HepG2 (cell line): ENCODE results near the gene AFDN. TPM values are rescaled to one million over a fixed set of nuclear protein-coding genes. Genes with fewer than 3 reads are reported as not detected.

Source experiments
- FOXC1 ChIP-seq: sonication (generic); formaldehyde crosslinking; IDR thresholded peaks from 2 replicates; pipeline ENCODE4 v1.8.0; 2022; ENCODE audit warnings: mild to moderate bottlenecking, missing genetic modification reagents, borderline replicate concordance
- GATAD2A ChIP-seq: IDR thresholded peaks from 2 replicates; pipeline ENCODE4 v1.6.1; 2016
- HMG20A ChIP-seq: IDR thresholded peaks from 2 replicates; pipeline ENCODE4 v1.6.1; 2016; ENCODE audit warnings: borderline replicate concordance
- KLF15 ChIP-seq: sonication (generic); formaldehyde crosslinking; IDR thresholded peaks from 2 replicates; pipeline ENCODE4 v1.8.1; 2023; ENCODE audit warnings: borderline replicate concordance, mild to moderate bottlenecking, inconsistent platforms, missing genetic modification reagents, mixed read lengths
- NFATC3 ChIP-seq: sonication (generic); formaldehyde crosslinking; IDR thresholded peaks from 2 replicates; pipeline ENCODE4 v1.5.1; 2020; ENCODE audit warnings: mild to moderate bottlenecking, missing genetic modification reagents
- NKX3-1 ChIP-seq: sonication (generic); formaldehyde crosslinking; IDR thresholded peaks from 2 replicates; pipeline ENCODE4 v1.5.0; 2020; ENCODE audit warnings: missing genetic modification reagents
- PHF8 ChIP-seq: sonication (generic); formaldehyde crosslinking; IDR thresholded peaks from 2 replicates; pipeline ENCODE4 v1.5.0; 2020; ENCODE audit warnings: missing genetic modification reagents
- PTBP1 ChIP-seq: fragments of 200-400 bp; formaldehyde crosslinking; IDR thresholded peaks from 2 replicates; pipeline ENCODE4 v1.6.1; 2018; ENCODE audit warnings: low read length, low read depth; ENCODE audit not compliant: poor library complexity, severe bottlenecking
- RAD51 ChIP-seq: fragments of 450-650 bp; IDR thresholded peaks from 2 replicates; pipeline ENCODE4 v1.6.1; 2016; ENCODE audit warnings: borderline replicate concordance
- RXRA ChIP-seq: sonication (generic); formaldehyde crosslinking; IDR thresholded peaks from 2 replicates; pipeline ENCODE4 v1.5.1; 2020; ENCODE audit warnings: missing genetic modification reagents
- SAFB2 ChIP-seq: sonication (generic); formaldehyde crosslinking; IDR thresholded peaks from 2 replicates; pipeline ENCODE4 v1.5.1; 2020; ENCODE audit warnings: missing genetic modification reagents, low read depth, mild to moderate bottlenecking, borderline replicate concordance
- SAP130 ChIP-seq: IDR thresholded peaks from 2 replicates; pipeline ENCODE4 v1.6.1; 2016; ENCODE audit warnings: low read depth
- SMAD3 ChIP-seq: sonication (generic); formaldehyde crosslinking; IDR thresholded peaks from 2 replicates; pipeline ENCODE4 v1.4.0; 2020; ENCODE audit warnings: missing genetic modification reagents
- SNAPC2 ChIP-seq: sonication (generic); formaldehyde crosslinking; IDR thresholded peaks from 2 replicates; pipeline ENCODE4 v1.8.1; 2022; ENCODE audit warnings: mild to moderate bottlenecking, missing genetic modification reagents
- ZNF10 ChIP-seq: sonication (generic); formaldehyde crosslinking; IDR thresholded peaks from 2 replicates; pipeline ENCODE4 v1.4.0; 2020; ENCODE audit warnings: mild to moderate bottlenecking, low read depth, missing genetic modification reagents, borderline replicate concordance
- ZNF121 ChIP-seq: sonication (generic); formaldehyde crosslinking; IDR thresholded peaks from 2 replicates; pipeline ENCODE4 v1.5.0; 2020; ENCODE audit warnings: mild to moderate bottlenecking, missing genetic modification reagents
- ZNF44 ChIP-seq: sonication (generic); formaldehyde crosslinking; IDR thresholded peaks from 2 replicates; pipeline ENCODE4 v1.5.1; 2020; ENCODE audit warnings: mild to moderate bottlenecking, missing genetic modification reagents
- ZNF577 ChIP-seq: sonication (generic); formaldehyde crosslinking; IDR thresholded peaks from 2 replicates; pipeline ENCODE4 v1.4.0; 2020; ENCODE audit warnings: mild to moderate bottlenecking, low read depth, missing genetic modification reagents, borderline replicate concordance
- polyA plus RNA-seq, 8 experiments: library from polyadenylated mRNA; depleted of rRNA in 3 of 8; stranded (reverse) in 7 of 8; unstranded in 1 of 8; fragments of >200 nt; fragmentation: Illumina TruSeq in 4 of 8; extraction: Trizol in 4 of 8; gene quantifications; 2 replicates each; pipeline versions ENCODE4 v1.2.1 to v1.2.3, GENCODE V29; 2011 to 2016; ENCODE audit warnings: low read depth in 4 of 8, missing spikeins in 1 of 8, mixed read lengths in 1 of 8; ENCODE audit not compliant: insufficient read depth in 1 of 8
- total RNA-seq, 5 experiments: library from RNA; depleted of rRNA; stranded (reverse); fragments of >200 nt; fragmentation: Illumina TruSeq; extraction: Trizol; gene quantifications; 2 replicates each; pipeline ENCODE4 v1.2.3, GENCODE V29; 2016; ENCODE audit warnings: low read depth in 1 of 5
- TF ChIP-seq, protein P1 (sequence below), 2 experiments: IDR thresholded peaks; 2 replicates each; pipeline ENCODE4 v1.6.1; 2011 to 2012; ENCODE audit warnings: low read length in 2 of 2, borderline replicate concordance in 1 of 2, low read depth in 1 of 2, mild to moderate bottlenecking in 1 of 2, moderate library complexity in 1 of 2
- TF ChIP-seq, protein P2 (sequence below): sonication (generic); formaldehyde crosslinking; conservative IDR thresholded peaks from 2 replicates; pipeline ENCODE4 v1.8.0; 2022; ENCODE audit warnings: missing genetic modification reagents
- TF ChIP-seq, protein P3 (sequence below): sonication (generic); formaldehyde crosslinking; IDR thresholded peaks from 2 replicates; pipeline ENCODE4 v1.4.0; 2020; ENCODE audit warnings: missing genetic modification reagents, low read depth, mild to moderate bottlenecking, borderline replicate concordance
- TF ChIP-seq, protein P4 (sequence below): sonication (generic); formaldehyde crosslinking; IDR thresholded peaks from 2 replicates; pipeline ENCODE4; 2020; ENCODE audit warnings: missing genetic modification reagents, mild to moderate bottlenecking, borderline replicate concordance

The AFDN gene
- total and polyA plus RNA-seq, 2 of the 13 experiments (the other 11 are each of a cell fraction or from before 2014, with no cell fraction given): 136 to 151 TPM

DNA sequence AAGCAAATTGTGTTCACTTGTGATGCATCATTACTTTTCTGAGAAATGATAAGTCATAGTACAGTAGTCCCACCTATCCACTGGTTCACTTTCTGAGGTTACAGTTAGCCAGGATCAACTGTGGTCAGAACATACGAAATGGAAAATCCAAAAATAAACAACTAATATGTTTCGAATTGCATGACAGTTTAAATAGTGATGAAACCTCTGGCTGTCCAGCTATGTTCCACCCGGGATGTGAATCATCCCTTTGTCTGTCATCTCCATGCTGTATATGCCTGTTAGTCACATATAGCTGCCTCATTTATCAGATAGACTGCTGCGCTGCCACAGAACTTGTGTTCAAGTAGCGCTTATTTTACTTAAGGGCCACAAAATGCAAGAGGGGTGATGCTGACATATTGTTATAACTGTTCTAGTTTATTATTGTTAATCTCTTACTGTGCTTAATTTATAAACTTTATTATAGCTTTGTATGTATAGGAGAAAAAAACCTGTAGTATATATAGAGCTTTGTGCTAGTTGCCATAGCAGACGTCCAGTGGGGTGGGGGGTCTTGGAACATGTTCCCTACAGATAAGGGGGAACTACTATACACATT, 29.2 kb downstream of the AFDN start (continued):
- TF ChIP-seq, protein P1, sequence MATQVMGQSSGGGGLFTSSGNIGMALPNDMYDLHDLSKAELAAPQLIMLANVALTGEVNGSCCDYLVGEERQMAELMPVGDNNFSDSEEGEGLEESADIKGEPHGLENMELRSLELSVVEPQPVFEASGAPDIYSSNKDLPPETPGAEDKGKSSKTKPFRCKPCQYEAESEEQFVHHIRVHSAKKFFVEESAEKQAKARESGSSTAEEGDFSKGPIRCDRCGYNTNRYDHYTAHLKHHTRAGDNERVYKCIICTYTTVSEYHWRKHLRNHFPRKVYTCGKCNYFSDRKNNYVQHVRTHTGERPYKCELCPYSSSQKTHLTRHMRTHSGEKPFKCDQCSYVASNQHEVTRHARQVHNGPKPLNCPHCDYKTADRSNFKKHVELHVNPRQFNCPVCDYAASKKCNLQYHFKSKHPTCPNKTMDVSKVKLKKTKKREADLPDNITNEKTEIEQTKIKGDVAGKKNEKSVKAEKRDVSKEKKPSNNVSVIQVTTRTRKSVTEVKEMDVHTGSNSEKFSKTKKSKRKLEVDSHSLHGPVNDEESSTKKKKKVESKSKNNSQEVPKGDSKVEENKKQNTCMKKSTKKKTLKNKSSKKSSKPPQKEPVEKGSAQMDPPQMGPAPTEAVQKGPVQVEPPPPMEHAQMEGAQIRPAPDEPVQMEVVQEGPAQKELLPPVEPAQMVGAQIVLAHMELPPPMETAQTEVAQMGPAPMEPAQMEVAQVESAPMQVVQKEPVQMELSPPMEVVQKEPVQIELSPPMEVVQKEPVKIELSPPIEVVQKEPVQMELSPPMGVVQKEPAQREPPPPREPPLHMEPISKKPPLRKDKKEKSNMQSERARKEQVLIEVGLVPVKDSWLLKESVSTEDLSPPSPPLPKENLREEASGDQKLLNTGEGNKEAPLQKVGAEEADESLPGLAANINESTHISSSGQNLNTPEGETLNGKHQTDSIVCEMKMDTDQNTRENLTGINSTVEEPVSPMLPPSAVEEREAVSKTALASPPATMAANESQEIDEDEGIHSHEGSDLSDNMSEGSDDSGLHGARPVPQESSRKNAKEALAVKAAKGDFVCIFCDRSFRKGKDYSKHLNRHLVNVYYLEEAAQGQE (IDR thresholded peaks at IDR 0.05; ENCODE audit: borderline replicate concordance in 1 of 2, low read depth in 1 of 2, low read length in 2 of 2): no peak
- no peak for TF ChIP-seq FOXC1 (CRISPR knock-in tag)
- TF ChIP-seq SNAPC2 (CRISPR knock-in tag): no peak
- TF ChIP-seq SMAD3: peak; percentile 89
- no peak for TF ChIP-seq ZNF10 (CRISPR knock-in tag)
- peak; percentile 85; the same call in 1 of the 2 replicates for TF ChIP-seq HMG20A (CRISPR knock-in tag)
- TF ChIP-seq PHF8 (CRISPR knock-in tag): no peak
- TF ChIP-seq RXRA (CRISPR knock-in tag): no peak; the same call in 1 of the 2 replicates
- no peak for TF ChIP-seq NFATC3 (CRISPR knock-in tag)
- no peak for TF ChIP-seq NKX3-1 (CRISPR knock-in tag)
- no peak for TF ChIP-seq ZNF121
- TF ChIP-seq, protein P2, sequence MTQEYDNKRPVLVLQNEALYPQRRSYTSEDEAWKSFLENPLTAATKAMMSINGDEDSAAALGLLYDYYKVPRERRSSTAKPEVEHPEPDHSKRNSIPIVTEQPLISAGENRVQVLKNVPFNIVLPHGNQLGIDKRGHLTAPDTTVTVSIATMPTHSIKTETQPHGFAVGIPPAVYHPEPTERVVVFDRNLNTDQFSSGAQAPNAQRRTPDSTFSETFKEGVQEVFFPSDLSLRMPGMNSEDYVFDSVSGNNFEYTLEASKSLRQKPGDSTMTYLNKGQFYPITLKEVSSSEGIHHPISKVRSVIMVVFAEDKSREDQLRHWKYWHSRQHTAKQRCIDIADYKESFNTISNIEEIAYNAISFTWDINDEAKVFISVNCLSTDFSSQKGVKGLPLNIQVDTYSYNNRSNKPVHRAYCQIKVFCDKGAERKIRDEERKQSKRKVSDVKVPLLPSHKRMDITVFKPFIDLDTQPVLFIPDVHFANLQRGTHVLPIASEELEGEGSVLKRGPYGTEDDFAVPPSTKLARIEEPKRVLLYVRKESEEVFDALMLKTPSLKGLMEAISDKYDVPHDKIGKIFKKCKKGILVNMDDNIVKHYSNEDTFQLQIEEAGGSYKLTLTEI (CRISPR knock-in tag): no peak
- no peak for TF ChIP-seq RAD51
- TF ChIP-seq PTBP1: no peak
- TF ChIP-seq SAP130 (CRISPR knock-in tag): peak; percentile 88
- TF ChIP-seq, protein P3, sequence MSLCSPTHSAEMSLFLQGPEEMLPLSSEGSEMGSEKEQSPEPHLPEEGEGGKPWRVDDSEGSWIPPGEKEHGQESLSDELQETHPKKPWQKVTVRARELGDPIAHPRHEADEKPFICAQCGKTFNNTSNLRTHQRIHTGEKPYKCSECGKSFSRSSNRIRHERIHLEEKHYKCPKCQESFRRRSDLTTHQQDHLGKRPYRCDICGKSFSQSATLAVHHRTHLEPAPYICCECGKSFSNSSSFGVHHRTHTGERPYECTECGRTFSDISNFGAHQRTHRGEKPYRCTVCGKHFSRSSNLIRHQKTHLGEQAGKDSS (CRISPR knock-in tag): no peak
- no peak for TF ChIP-seq SAFB2 (CRISPR knock-in tag)
- peak; percentile 96 for TF ChIP-seq GATAD2A (CRISPR knock-in tag)
- TF ChIP-seq KLF15 (CRISPR knock-in tag): no peak
- TF ChIP-seq ZNF577: no peak
- TF ChIP-seq, protein P4, sequence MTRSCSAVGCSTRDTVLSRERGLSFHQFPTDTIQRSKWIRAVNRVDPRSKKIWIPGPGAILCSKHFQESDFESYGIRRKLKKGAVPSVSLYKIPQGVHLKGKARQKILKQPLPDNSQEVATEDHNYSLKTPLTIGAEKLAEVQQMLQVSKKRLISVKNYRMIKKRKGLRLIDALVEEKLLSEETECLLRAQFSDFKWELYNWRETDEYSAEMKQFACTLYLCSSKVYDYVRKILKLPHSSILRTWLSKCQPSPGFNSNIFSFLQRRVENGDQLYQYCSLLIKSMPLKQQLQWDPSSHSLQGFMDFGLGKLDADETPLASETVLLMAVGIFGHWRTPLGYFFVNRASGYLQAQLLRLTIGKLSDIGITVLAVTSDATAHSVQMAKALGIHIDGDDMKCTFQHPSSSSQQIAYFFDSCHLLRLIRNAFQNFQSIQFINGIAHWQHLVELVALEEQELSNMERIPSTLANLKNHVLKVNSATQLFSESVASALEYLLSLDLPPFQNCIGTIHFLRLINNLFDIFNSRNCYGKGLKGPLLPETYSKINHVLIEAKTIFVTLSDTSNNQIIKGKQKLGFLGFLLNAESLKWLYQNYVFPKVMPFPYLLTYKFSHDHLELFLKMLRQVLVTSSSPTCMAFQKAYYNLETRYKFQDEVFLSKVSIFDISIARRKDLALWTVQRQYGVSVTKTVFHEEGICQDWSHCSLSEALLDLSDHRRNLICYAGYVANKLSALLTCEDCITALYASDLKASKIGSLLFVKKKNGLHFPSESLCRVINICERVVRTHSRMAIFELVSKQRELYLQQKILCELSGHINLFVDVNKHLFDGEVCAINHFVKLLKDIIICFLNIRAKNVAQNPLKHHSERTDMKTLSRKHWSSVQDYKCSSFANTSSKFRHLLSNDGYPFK (CRISPR knock-in tag): no peak
- no peak for TF ChIP-seq ZNF44 (CRISPR knock-in tag)
